GM10248 (cell line): ENCODE data around the gene NEK4.

Experiments
- CTCF ChIA-PET: fragments of 300-600 bp; sonication (Branson Sonifier 250); formaldehyde crosslinking; extraction: SDS; loops from one replicate; lab custom pipeline; 2021; ENCODE audit warnings: antibody characterized with exemption; lab: Yijun Ruan, JAX
- POLR2A ChIA-PET: fragments of 350-650 bp; sonication (Branson Sonifier 250); formaldehyde crosslinking; extraction: SDS; loops from one replicate; lab custom pipeline; 2020; ENCODE audit warnings: antibody characterized with exemption; lab: Yijun Ruan, JAX
- DNase-seq: peaks from one replicate; pipeline ENCODE4 v3.0.0; 2012; ENCODE audit errors: extremely low spot score
- TF ChIP-seq, protein P1 (sequence below): IDR thresholded peaks from 2 replicates; pipeline ENCODE4 v1.5.1; 2012; ENCODE audit warnings: mild to moderate bottlenecking, low read depth; ENCODE audit errors: extremely low read depth, missing control alignments, control extremely low read depth

The NEK4 gene

DNA sequence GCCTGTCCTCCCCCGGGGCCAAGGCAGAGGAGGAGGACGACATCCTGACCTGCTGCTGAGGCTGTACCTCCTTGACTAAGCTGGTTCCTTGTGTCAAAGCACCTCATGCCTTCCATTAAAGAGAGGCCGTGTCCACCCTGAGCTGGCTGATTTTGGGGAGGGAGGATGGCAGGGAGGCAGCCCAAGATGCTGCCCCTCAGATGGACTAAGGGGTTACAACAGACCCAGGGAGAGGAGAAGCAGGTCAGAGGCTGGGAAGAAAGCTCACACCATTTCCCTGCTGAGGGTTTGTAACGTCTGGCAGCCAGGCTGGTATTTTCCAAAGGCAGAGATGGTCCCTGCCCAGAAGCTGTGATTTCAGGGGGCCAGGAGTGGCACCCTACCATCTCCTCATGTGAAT is 21.2 kb upstream of the NEK4 start:
- DNase-seq = no peak

DNA sequence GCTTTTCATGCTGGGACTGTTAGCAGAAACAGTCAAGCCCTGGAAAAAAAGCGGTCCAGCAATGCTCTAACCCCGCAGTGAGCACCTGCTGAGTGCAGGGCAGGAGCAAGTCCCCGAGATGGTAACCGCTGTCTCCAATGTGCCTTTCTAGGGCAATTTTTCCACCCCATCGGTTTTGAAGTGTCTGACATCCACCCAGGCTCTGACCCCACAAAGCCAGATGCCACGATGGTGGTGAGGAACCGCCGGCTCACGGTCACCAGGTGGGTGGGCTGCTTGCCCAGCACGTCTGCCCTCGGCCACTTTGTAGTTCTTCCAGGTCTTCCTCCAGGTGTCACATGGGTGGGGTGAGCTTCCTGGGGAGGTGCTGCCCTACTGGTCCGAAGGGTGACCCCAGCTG is 20.6 kb upstream of the NEK4 start:
- TF ChIP-seq, protein P1, sequence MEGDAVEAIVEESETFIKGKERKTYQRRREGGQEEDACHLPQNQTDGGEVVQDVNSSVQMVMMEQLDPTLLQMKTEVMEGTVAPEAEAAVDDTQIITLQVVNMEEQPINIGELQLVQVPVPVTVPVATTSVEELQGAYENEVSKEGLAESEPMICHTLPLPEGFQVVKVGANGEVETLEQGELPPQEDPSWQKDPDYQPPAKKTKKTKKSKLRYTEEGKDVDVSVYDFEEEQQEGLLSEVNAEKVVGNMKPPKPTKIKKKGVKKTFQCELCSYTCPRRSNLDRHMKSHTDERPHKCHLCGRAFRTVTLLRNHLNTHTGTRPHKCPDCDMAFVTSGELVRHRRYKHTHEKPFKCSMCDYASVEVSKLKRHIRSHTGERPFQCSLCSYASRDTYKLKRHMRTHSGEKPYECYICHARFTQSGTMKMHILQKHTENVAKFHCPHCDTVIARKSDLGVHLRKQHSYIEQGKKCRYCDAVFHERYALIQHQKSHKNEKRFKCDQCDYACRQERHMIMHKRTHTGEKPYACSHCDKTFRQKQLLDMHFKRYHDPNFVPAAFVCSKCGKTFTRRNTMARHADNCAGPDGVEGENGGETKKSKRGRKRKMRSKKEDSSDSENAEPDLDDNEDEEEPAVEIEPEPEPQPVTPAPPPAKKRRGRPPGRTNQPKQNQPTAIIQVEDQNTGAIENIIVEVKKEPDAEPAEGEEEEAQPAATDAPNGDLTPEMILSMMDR = no peak
- CTCF ChIA-PET = interaction anchor here (0.8 to 2.9 kb wide), 5 partner anchors 8 to 53 kb away, joined by 3 to 10 read pairs (median 5); no protein-coding TSS in a partner anchor
- no peak for DNase-seq
- POLR2A ChIA-PET = no interaction called here

More for the DNA sequence above, 21.2 kb upstream of the NEK4 start:
- CTCF ChIA-PET = interaction anchor here (0.8 to 2.2 kb wide), 5 partner anchors 9 to 53 kb away, joined by 3 to 7 read pairs (median 4); no protein-coding TSS in a partner anchor
- POLR2A ChIA-PET = no interaction called here
- TF ChIP-seq, protein P1 = no peak

DNA sequence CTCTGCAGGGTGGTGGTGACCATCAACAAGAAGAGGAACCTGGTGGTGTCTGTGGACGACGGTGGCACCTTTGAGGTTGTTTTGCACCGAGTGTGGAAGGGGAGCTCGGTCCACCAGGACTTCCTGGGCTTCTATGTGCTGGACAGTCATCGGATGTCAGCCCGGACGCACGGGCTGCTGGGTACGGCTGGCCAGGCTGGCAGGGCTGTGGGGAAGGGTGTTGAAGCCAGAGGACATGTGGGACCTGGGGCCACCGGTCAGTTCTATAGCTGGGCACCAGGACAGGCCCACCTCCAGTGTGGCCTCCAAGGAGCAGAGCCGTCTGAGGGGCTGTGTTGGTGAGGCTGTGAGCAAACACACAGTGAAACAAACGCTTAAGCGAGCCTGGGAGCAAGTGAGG is 20.0 kb upstream of the NEK4 start:
- ChIA-PET POLR2A (no interaction called here), CTCF (interaction anchor here (1.3 to 2.9 kb wide), 2 partner anchors 8 to 11 kb away, joined by 3 to 10 read pairs; no protein-coding TSS in a partner anchor)
- DNase-seq = no peak
- TF ChIP-seq, protein P1 = no peak

DNA sequence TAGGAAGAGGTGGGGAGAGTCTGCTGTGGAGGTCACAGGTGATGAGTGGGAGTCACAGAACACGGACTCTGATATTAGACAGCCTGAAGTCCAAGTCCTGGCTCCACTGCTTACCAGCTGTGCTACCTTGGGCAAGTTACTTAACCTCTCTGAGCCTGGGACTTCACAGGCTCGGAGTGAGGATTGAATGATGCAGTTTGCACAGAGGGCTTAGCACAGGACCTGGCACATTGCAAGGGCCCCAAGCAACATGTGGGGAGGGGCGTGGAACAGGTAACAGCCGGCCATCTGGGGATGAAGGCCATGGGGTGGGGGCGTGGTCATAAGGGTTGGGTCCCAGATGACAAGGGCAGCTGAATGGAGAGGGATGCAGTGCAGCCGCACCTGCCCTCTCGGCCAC is 19.6 kb upstream of the NEK4 start:
- POLR2A ChIA-PET = no interaction called here
- CTCF ChIA-PET = interaction anchor here (1.3 to 2.9 kb wide), 2 partner anchors 9 to 10 kb away, joined by 3 to 10 read pairs; no protein-coding TSS in a partner anchor
- TF ChIP-seq, protein P1 = no peak
- DNase-seq = no peak

DNA sequence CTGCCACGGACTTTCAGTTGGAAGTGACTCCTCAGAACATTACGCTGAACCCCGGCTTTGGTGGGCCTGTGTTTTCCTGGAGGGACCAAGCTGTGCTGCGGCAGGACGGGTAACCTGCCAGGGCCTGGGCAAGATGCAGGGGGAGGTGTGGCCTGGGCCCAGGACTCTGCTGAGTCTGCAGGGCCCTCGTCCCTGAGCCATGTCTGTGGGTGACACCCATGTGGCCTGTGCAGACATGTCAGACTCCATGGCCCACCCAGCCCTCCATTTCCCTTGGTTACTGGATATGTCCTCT is 19.0 kb upstream of the NEK4 start:
- POLR2A ChIA-PET = no interaction called here
- CTCF ChIA-PET = interaction anchor here (1.3 to 2.9 kb wide), 2 partner anchors 9 to 10 kb away, joined by 3 to 10 read pairs; no protein-coding TSS in a partner anchor
- TF ChIP-seq, protein P1 = no peak
- DNase-seq = no peak

DNA sequence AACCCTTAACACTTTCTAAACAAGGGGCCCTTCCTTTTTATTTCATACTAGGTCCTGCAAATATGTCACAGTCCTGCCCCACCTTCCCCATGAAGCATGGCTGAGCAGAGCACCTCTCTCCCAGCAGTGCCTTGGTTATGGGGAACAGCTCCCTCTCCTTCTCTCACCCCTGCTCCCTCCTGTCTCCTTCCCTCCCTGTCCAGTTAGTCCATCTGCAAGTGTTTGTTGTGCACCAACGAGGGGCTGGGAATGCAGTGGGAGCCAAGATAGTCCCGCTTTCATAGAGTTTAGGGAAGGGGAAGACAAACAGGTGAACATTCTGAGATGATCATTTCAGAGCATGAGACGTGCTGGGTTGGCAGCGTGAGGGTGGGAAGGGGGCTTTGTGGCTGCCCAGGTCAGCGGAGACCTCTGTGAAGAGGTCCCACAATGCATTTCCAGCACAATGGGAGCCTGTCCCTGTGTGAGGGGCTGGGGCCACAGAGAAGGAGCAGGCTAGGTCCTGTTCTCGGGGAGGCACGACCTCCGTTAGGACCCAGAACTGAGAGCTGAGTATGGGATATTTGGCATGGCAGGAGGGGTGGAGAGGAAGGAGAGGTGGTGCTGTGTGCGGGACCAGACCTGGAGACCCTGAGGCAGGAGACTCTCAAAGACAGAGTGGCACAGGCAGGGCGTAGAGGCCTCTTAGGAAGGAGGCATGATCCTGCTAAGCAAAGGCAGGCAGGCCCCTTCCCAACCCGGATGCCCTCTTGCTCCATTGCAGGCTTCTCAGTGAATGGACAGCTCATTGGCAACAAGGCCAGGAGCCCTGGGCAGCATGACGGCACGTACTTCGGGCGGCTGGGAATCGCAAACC is 18.4 kb upstream of the NEK4 start:
- DNase-seq = no peak
- ChIA-PET POLR2A (no interaction called here), CTCF (interaction anchor here (1.3 to 2.9 kb wide), 2 partner anchors 9 to 10 kb away, joined by 3 to 10 read pairs; no protein-coding TSS in a partner anchor)
- TF ChIP-seq, protein P1 = no peak
